GM12874 (cell line): Measurements from ENCODE around the gene PMM1.

ENCODE experiments used
- CTCF ChIP-seq: IDR thresholded peaks from 2 replicates; pipeline ENCODE4 v1.5.1; 2011; ENCODE audit warnings: low read depth, mild to moderate bottlenecking, control low read depth, low read length, moderate library complexity; ENCODE audit not compliant: insufficient read depth

The PMM1 gene

GRCh38 chr22:41556561-41556960 is 33.1 kb downstream of the PMM1 start:
- no peak for TF ChIP-seq CTCF

DNA sequence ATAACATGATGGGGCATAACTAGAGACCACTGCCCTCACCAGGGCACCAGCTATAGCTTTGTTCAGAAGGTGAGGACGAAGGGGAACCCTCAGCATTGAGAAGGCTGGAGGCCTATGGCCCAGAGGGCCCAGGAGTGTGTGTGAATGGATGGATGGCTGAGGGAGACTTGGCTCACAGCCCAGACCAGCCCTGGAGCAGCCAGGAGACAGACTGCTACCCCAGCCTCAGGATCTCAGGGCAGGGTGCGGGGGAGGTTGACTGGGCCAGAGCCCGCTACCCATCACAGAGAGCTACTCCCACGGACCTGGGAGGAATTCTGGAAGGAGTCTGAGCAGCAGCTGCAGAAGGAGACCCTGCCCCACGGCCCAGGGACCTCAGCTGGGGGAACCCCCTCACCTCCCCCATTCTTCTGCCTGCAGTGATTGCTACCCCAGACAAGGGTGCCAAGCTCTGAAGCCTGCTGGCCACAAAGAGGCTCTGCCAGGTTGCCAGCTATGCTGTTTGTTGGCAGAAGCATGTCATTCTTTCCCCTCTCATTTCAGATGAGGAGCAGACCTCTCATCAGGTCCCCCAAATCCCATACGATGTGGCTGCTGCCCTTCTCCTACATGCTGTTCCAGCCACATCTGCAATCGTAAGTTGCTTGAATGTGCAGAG is 34.2 kb downstream of the PMM1 start:
- no peak for TF ChIP-seq CTCF

DNA sequence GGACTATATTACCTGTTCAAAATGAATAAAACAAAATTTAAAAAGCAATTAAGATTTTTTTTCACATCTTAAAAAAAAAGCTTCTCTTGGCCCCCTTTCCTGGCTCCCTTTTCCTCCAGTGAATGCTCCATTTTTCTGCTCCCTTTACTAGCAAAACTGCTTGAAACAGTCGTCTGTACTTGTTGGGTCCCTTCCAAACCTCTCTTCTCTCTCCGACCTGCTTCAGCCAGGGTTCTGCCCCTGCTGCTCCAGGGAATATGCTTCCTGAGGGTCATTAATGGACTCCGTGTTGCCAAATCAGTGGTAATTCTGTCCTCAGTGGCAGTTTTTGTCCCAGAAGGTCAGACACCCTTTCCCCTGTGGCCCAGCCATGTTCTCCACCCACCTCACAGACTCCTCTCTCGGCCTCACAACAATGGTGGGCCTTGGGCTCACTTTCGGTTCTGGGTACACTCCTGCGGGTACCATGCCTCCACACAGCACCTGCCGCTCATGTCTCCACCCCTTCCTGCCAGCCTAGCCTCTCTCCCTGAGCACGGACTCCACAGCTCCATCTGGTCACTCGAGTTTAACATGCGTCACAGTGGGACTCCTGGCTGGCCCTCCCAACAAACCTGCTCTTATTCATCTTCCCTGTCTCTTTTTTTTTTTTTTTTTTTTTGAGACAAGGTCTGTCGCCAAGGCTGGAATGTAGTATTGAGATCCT is 37.6 kb downstream of the PMM1 start:
- TF ChIP-seq CTCF, result no peak

GRCh38 chr22:41550952-41551491 is 38.6 kb downstream of the PMM1 start:
- no peak for TF ChIP-seq CTCF

GRCh38 chr22:41548830-41549211 is 40.8 kb downstream of the PMM1 start:
- TF ChIP-seq CTCF, result no peak

GRCh38 chr22:41544671-41545476 is 44.8 kb downstream of the PMM1 start:
- no peak for TF ChIP-seq CTCF
